Right lobe of liver (tissue), 6 donors: ENCODE measurements around the gene TUT4. TPM values are rescaled to one million over a fixed set of nuclear protein-coding genes. Genes with fewer than 3 reads are reported as not detected.

Experiments used
- ATAC-seq, 4 donors: fragments of 200-7000 bp; cut with Tn5 transposase; one replicate each; pipeline ENCODE4 v1.9.1; 2020; ENCODE audit warnings: mild to moderate bottlenecking in 4 of 4, moderate library complexity in 4 of 4
- DNase-seq, 3 donors: peaks; one replicate each; pipeline ENCODE4 v3.0.0-alpha.2; 2020
- H3K27ac ChIP-seq, 3 donors: fragments of 200-600 bp; one replicate each; pipeline ENCODE4 v1.8.0; 2022
- H3K27me3 ChIP-seq, 2 donors: fragments of 200-600 bp; one replicate each; pipeline ENCODE4 v1.8.0; 2022
- H3K36me3 ChIP-seq, 4 donors: fragments of 200-600 bp; sonication (generic) in 1 of 4; one replicate each; pipeline versions ENCODE4 v1.5.1 to v1.8.0; 2017 to 2022; ENCODE audit warnings: control low read depth in 1 of 4
- H3K4me1 ChIP-seq, 4 donors: fragments of 200-600 bp; sonication (generic) in 1 of 4; one replicate each; pipeline versions ENCODE4 v1.5.1 to v1.8.0; 2017 to 2022; ENCODE audit warnings: control low read depth in 1 of 4
- H3K4me3 ChIP-seq, 3 donors: fragments of 200-600 bp; one replicate each; pipeline ENCODE4 v1.8.0; 2022
- H3K9me3 ChIP-seq, 4 donors: fragments of 200-600 bp; sonication (generic) in 1 of 4; one replicate each; pipeline versions ENCODE4 v1.5.1 to v1.8.0; 2017 to 2022; ENCODE audit warnings: control low read depth in 1 of 4
- POLR2A ChIP-seq: fragments of 450-650 bp; IDR thresholded peaks from one replicate; pipeline ENCODE4 v1.6.1; 2017; ENCODE audit warnings: antibody characterized with exemption, mild to moderate bottlenecking
- WGBS: methylation state at CpG from one replicate; pipeline ENCODE4 v1.1.6; 2018; ENCODE audit warnings: low coverage, low lambda C conversion rate; ENCODE audit not compliant: insufficient coverage; ENCODE audit errors: missing lambda C conversion rate; 5-methylcytosine and 5-hydroxymethylcytosine counted together
- intact Hi-C, 2 donors: fragments of 100-400 bp; cut with DNase I; formaldehyde crosslinking; loops; one replicate each; pipeline versions ENCODE4 v1.11.2 to v1.14.1; 2022
- total RNA-seq, 6 experiments: library from RNA; depleted of rRNA in 2 of 6; stranded (reverse); fragments of >200 nt in 2 of 6; fragmentation: NEBNext Ultra II Directional in 3 of 6; extraction: Animal tissue kit (Norgen Biotek cat#: 25700) in 3 of 6; gene quantifications; one replicate each; pipeline versions ENCODE4 v1.1.0 to v1.2.4, GENCODE V29; 2016 to 2023
- TF ChIP-seq, protein P1 (sequence below), 4 donors: fragments of 200-600 bp in 3 of 4; fragments of 450-650 bp in 1 of 4; IDR thresholded peaks; one replicate each; pipeline versions ENCODE4 v1.5.1 to v1.8.0; 2016 to 2022; ENCODE audit warnings: antibody characterized with exemption in 4 of 4, mild to moderate bottlenecking in 2 of 4
- donor health status: DM: no; HTN: yes; CAD: no.
- donor health status: DM: no; HTN: no; CAD: no.
- donor health status: DM: no; HTN: no; CAD: no.
- donor health status: DM: no; HTN: yes; CAD: no.
- donor health status: DM: no; HTN: yes; CAD: no.

TUT4 gene
- total RNA-seq, 6 experiments from 2014 or later, result 16.1 to 33.0 (median 22.8) TPM

DNA sequence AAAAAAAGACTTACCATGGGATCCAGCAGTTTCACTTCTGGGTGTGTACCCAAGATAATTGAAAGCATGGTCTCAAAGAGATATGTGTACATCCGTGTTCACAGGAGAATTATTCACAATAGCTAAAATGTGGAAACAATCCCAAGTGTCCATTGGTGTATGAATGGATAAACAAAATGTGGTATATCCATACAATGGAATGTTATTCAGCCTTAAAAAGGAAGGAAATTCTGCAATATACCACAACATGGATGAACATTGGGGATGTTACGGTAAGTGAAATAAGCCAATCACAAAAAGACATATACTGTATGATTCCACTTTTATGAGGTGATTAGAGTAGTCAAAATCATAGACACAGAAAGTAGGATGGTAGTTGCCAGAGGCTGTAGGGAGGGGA, 7.0 kb upstream of the TUT4 start:
- TF ChIP-seq, protein P1, sequence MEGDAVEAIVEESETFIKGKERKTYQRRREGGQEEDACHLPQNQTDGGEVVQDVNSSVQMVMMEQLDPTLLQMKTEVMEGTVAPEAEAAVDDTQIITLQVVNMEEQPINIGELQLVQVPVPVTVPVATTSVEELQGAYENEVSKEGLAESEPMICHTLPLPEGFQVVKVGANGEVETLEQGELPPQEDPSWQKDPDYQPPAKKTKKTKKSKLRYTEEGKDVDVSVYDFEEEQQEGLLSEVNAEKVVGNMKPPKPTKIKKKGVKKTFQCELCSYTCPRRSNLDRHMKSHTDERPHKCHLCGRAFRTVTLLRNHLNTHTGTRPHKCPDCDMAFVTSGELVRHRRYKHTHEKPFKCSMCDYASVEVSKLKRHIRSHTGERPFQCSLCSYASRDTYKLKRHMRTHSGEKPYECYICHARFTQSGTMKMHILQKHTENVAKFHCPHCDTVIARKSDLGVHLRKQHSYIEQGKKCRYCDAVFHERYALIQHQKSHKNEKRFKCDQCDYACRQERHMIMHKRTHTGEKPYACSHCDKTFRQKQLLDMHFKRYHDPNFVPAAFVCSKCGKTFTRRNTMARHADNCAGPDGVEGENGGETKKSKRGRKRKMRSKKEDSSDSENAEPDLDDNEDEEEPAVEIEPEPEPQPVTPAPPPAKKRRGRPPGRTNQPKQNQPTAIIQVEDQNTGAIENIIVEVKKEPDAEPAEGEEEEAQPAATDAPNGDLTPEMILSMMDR (IDR thresholded peaks at IDR 0.05), result no peak
- TF ChIP-seq POLR2A, result no peak
- ATAC-seq (no peak), DNase-seq (no peak)
- 60% methylated on average over 2 of the region's 2 CpGs for WGBS
- Histone ChIP-seq H3K27me3 (no peaks in the 10 kb centered on the region), H3K9me3 (no peaks in the 10 kb centered on the region), H3K36me3 (no peaks in the 10 kb centered on the region), H3K4me1 (no peaks in the 10 kb centered on the region), H3K4me3 (no peak overlapping the region), H3K27ac (no peak overlapping the region)
- intact Hi-C loops, result no loop called here

DNA sequence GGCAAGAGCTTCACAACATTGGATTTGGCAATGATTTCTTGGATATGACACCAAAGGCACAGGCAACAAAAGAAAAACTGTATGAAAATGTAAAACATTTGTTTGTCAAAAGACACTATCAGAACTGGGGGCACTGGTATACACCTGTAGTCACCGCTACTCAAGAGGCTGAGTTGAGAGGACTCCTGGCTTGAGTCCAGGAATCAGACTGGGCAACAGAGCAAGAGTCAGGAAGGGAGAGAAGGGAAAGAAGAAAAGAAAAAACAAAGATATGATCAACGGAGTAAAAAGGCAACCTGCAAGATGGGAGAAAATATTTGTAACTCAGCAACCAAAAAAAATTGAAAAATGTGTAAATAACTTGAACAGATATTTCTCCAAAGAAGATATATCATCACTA, 6.0 kb upstream of the TUT4 start:
- H3K4me1 ChIP-seq, result no peaks in the 10 kb centered on the region
- no peak overlapping the region for H3K27ac ChIP-seq
- H3K9me3 ChIP-seq, result no peaks in the 10 kb centered on the region
- no peak for DNase-seq
- WGBS, result 68% methylated on average over 2 of the region's 2 CpGs
- intact Hi-C loops, result no loop called here
- TF ChIP-seq, protein P1 (IDR thresholded peaks at IDR 0.05), result no peak
- no peak for TF ChIP-seq POLR2A
- ATAC-seq, result no peak
- no peaks in the 10 kb centered on the region for H3K27me3 ChIP-seq
- no peaks in the 10 kb centered on the region for H3K36me3 ChIP-seq
- H3K4me3 ChIP-seq, result no peak overlapping the region

DNA sequence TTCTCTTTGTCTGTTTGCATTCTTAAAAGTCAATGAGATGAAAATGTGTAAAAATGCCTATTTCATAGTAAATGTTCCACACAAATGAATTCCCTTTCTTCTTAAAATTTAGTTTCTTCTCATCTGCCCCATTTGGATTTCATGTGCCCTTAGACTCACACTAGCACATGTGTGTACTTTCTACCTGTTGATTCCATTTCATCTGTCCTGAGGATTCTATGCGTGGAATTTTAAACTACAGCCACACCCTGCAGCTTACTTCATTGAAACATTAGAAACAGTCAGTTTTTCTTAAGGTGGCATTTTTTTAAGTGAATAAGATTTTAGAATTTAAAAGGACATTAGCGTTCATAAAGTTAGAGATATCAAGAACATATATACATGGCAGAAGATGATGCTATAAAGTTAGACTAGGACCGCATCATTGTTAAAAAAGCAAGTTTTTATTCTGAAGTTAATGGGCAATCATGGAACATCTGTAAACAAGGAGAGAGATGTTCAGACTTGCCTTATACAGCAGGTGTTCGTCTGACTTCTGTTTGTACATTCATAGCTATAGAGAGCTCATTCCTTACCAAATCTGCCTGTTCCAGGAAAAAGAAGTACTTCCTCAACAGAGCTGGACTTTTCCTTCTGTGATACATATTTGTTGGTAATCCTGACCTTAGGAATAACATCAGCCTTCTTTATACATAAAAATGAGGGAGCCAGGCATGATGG, 3.9 kb upstream of the TUT4 start:
- Histone ChIP-seq H3K9me3 (no peaks in the 10 kb centered on the region), H3K4me1 (peaks cover 0 to 2% (median 0%) of the 10 kb centered on the region in 4 donors), H3K4me3 (no peak overlapping the region), H3K27me3 (no peaks in the 10 kb centered on the region), H3K27ac (no peak overlapping the region), H3K36me3 (no peaks in the 10 kb centered on the region)
- DNase-seq, result no peak
- 87% methylated on average over 3 of the region's 4 CpGs for WGBS
- intact Hi-C loops, result no loop called here
- no peak for TF ChIP-seq POLR2A
- TF ChIP-seq, protein P1 (IDR thresholded peaks at IDR 0.05), result no peak
- no peak for ATAC-seq

DNA sequence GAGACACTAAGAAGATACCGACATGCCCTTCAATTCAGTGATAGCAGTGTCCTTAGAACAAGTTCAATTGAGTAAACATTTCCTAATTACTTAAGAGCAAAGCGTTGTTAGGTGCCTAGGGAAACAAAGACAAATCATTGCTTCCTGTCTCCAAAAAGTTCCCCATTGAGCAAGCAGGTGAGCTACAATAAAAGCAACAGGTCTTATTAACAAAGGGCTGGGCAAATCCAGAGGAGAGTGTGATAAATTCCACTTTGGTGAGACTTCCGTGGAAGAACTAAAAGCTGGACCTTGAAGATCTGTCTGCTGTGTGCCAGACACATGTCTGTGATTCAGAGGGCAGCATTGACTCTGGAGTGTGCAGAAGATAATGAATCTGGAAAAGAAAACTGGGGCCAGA, 1.9 kb upstream of the TUT4 start:
- TF ChIP-seq POLR2A, result no peak
- TF ChIP-seq, protein P1 (IDR thresholded peaks at IDR 0.05), result no peak
- 24% methylated on average over 3 of the region's 3 CpGs for WGBS
- Histone ChIP-seq H3K27me3 (no peaks in the 10 kb centered on the region), H3K4me3 (no peak overlapping the region), H3K27ac (no peak overlapping the region), H3K36me3 (no peaks in the 10 kb centered on the region), H3K9me3 (no peaks in the 10 kb centered on the region), H3K4me1 (peaks cover 0 to 20% (median 0%) of the 10 kb centered on the region in 4 donors)
- intact Hi-C loops, result no loop called here
- no peak for ATAC-seq
- no peak for DNase-seq
